CD14-positive monocyte (primary cell): ENCODE data around the gene RNF167. TPM values are rescaled to one million over a fixed set of nuclear protein-coding genes. Genes with fewer than 3 reads are reported as not detected.
A peak's percentile ranks its signal among the peaks of the same experiment; 100 is the strongest.

Experiments
- DNase-seq, 3 donors: peaks; one replicate each; pipeline ENCODE4 v3.0.0-alpha.2; 2011 to 2022
- H2AFZ ChIP-seq: 2 replicates; pipeline ENCODE4 v1.6.0; 2012; ENCODE audit warnings: mild to moderate bottlenecking, low read depth, low read length, inconsistent platforms; ENCODE audit not compliant: insufficient read depth, poor library complexity, severe bottlenecking
- H3K27ac ChIP-seq, 2 donors: 1 replicate in 1 of 2; 2 replicates in 1 of 2; pipeline ENCODE4 v1.5.1; 2012 to 2013; ENCODE audit warnings: low read length in 2 of 2, control low read depth in 1 of 2, inconsistent platforms in 1 of 2, low read depth in 1 of 2, mild to moderate bottlenecking in 1 of 2
- H3K27me3 ChIP-seq, 2 donors: one replicate each; pipeline versions ENCODE4 v1.6.0 to v1.6.1; 2011 to 2013; ENCODE audit warnings: low read length in 2 of 2; ENCODE audit not compliant: control insufficient read depth in 2 of 2, insufficient read depth in 2 of 2
- H3K36me3 ChIP-seq, 2 donors: replicated peaks in 1 of 2; 1 replicate in 1 of 2; 2 replicates in 1 of 2; pipeline versions ENCODE4 v1.5.1 to v1.6.1; 2012 to 2013; ENCODE audit warnings: low read length in 2 of 2, control low read depth in 1 of 2, inconsistent platforms in 1 of 2, mild to moderate bottlenecking in 1 of 2; ENCODE audit not compliant: insufficient read depth in 2 of 2, control insufficient read depth in 1 of 2
- H3K4me1 ChIP-seq, 2 donors: 1 replicate in 1 of 2; 2 replicates in 1 of 2; pipeline versions ENCODE4 v1.5.1 to v1.6.1; 2012 to 2013; ENCODE audit warnings: low read length in 2 of 2, control low read depth in 1 of 2, inconsistent platforms in 1 of 2, mild to moderate bottlenecking in 1 of 2, moderate library complexity in 1 of 2; ENCODE audit not compliant: insufficient read depth in 2 of 2, control insufficient read depth in 1 of 2
- H3K4me2 ChIP-seq: replicated peaks from 2 replicates; pipeline ENCODE3; 2012; ENCODE audit warnings: low read length, moderate library complexity, mild to moderate bottlenecking; ENCODE audit not compliant: poor library complexity, severe bottlenecking; ENCODE audit errors: extremely low read depth
- H3K4me3 ChIP-seq, 3 experiments: fragments of 200-600 bp in 1 of 3; sonication (generic) in 1 of 3; replicated peaks in 1 of 3; 1 replicate in 2 of 3; 2 replicates in 1 of 3; pipeline ENCODE4 v1.5.1; 2011 to 2013; ENCODE audit warnings: low read length in 3 of 3, mild to moderate bottlenecking in 3 of 3, control low read depth in 2 of 3, low read depth in 2 of 3, inconsistent platforms in 1 of 3, moderate library complexity in 1 of 3
- H3K79me2 ChIP-seq: 2 replicates; pipeline ENCODE4 v1.6.0; 2012; ENCODE audit warnings: mild to moderate bottlenecking, control low read depth, inconsistent platforms, low read length, moderate library complexity; ENCODE audit not compliant: insufficient read depth
- H3K9ac ChIP-seq: 2 replicates; pipeline ENCODE4 v1.6.0; 2017; ENCODE audit warnings: low read length, mild to moderate bottlenecking; ENCODE audit not compliant: insufficient read depth, poor library complexity, severe bottlenecking
- H3K9me3 ChIP-seq, 2 donors: replicated peaks in 1 of 2; 1 replicate in 1 of 2; 2 replicates in 1 of 2; pipeline versions ENCODE4 v1.5.1 to v1.6.1; 2012 to 2013; ENCODE audit warnings: low read length in 2 of 2, control low read depth in 1 of 2; ENCODE audit not compliant: control insufficient read depth in 1 of 2, insufficient read depth in 1 of 2
- H4K20me1 ChIP-seq: 2 replicates; pipeline ENCODE4 v1.6.0; 2012; ENCODE audit warnings: mild to moderate bottlenecking, low read length, control low read depth, moderate library complexity; ENCODE audit not compliant: insufficient read depth
- H3K27ac Mint-ChIP-seq, 7 donors: one replicate each; pipeline ENCODE4 v1.8.0; 2020; ENCODE audit warnings: mild to moderate bottlenecking in 7 of 7, mixed read lengths in 7 of 7, moderate library complexity in 6 of 7, inconsistent platforms in 2 of 7
- H3K27me3 Mint-ChIP-seq, 3 donors: one replicate each; pipeline ENCODE4 v1.8.0; 2021 to 2022; ENCODE audit warnings: low read depth in 3 of 3, mild to moderate bottlenecking in 3 of 3, mixed read lengths in 3 of 3, moderate library complexity in 3 of 3, inconsistent platforms in 1 of 3
- H3K36me3 Mint-ChIP-seq, 2 donors: one replicate each; pipeline ENCODE4 v1.8.0; 2020; ENCODE audit warnings: mixed read lengths in 2 of 2, inconsistent platforms in 1 of 2, mild to moderate bottlenecking in 1 of 2
- H3K4me1 Mint-ChIP-seq: one replicate; pipeline ENCODE4 v1.8.0; 2020; ENCODE audit warnings: mild to moderate bottlenecking, mixed read lengths
- H3K4me3 Mint-ChIP-seq, 2 donors: one replicate each; pipeline ENCODE4 v1.8.0; 2020; ENCODE audit warnings: mild to moderate bottlenecking in 2 of 2, mixed read lengths in 2 of 2, moderate library complexity in 1 of 2
- H3K9me3 Mint-ChIP-seq, 7 donors: one replicate each; pipeline ENCODE4 v1.8.0; 2020 to 2022; ENCODE audit warnings: mixed read lengths in 7 of 7, mild to moderate bottlenecking in 6 of 7, moderate library complexity in 6 of 7, inconsistent platforms in 2 of 7
- WGBS: methylation state at CpG from one replicate; pipeline ENCODE4 v1.1.5; 2013; ENCODE audit warnings: missing lambda C conversion rate; ENCODE audit not compliant: insufficient coverage; 5-methylcytosine and 5-hydroxymethylcytosine counted together
- intact Hi-C, 2 donors: fragments of 100-400 bp; cut with micrococcal nuclease; formaldehyde crosslinking; loops; one replicate each; pipeline versions ENCODE4 v1.15.0 to v1.15.1; 2023
- polyA plus RNA-seq, 3 donors: library from polyadenylated mRNA; depleted of rRNA in 1 of 3; unstranded in 2 of 3; stranded (reverse) in 1 of 3; fragments of 300-500 nt in 2 of 3; fragments of >200 nt in 1 of 3; fragmentation: Illumina TruSeq in 2 of 3; gene quantifications; 1 replicate in 2 of 3; 2 replicates in 1 of 3; pipeline ENCODE4 v1.2.3, GENCODE V29; 2012 to 2021
- TF ChIP-seq, protein P1 (sequence below): fragments of 200-600 bp; IDR thresholded peaks from one replicate; pipeline ENCODE4 v1.8.0; 2022; ENCODE audit warnings: antibody characterized with exemption, mild to moderate bottlenecking

RNF167 gene
- polyA plus RNA-seq, 3 donors = 17.2 to 105 (median 20.6) TPM

DNA sequence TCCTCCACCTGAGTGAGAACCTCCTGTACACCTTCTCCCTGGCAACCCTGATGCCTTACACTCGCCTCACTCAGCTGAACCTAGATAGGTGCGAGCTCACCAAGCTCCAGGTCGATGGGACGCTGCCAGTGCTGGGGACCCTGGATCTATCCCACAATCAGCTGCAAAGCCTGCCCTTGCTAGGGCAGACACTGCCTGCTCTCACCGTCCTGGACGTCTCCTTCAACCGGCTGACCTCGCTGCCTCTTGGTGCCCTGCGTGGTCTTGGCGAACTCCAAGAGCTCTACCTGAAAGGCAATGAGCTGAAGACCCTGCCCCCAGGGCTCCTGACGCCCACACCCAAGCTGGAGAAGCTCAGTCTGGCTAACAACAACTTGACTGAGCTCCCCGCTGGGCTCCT, 7.3 kb upstream of the RNF167 start:
- TF ChIP-seq, protein P1, sequence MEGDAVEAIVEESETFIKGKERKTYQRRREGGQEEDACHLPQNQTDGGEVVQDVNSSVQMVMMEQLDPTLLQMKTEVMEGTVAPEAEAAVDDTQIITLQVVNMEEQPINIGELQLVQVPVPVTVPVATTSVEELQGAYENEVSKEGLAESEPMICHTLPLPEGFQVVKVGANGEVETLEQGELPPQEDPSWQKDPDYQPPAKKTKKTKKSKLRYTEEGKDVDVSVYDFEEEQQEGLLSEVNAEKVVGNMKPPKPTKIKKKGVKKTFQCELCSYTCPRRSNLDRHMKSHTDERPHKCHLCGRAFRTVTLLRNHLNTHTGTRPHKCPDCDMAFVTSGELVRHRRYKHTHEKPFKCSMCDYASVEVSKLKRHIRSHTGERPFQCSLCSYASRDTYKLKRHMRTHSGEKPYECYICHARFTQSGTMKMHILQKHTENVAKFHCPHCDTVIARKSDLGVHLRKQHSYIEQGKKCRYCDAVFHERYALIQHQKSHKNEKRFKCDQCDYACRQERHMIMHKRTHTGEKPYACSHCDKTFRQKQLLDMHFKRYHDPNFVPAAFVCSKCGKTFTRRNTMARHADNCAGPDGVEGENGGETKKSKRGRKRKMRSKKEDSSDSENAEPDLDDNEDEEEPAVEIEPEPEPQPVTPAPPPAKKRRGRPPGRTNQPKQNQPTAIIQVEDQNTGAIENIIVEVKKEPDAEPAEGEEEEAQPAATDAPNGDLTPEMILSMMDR = no peak
- 95% methylated on average over 12 of the region's 12 CpGs for WGBS

GRCh38 chr17:4933646-4934045, 6.4 kb upstream of the RNF167 start:
- Histone ChIP-seq H3K9me3 (no peaks in the 10 kb centered on the region), H3K9ac (no peak overlapping the region), H3K79me2 (peaks cover 14% of the 10 kb centered on the region), H3K36me3 (peaks cover 20 to 23% of the 10 kb centered on the region in 2 donors), H2AFZ (peak overlapping the region; percentile 51), H4K20me1 (peaks cover 19% of the 10 kb centered on the region), H3K27ac (no peak overlapping the region), H3K27me3 (no peaks in the 10 kb centered on the region), H3K4me2 (peak overlapping the region; percentile 55), H3K4me3 (peak overlapping the region in 1 of 3 experiments; percentile 31), H3K4me1 (peaks cover 35 to 39% of the 10 kb centered on the region in 2 donors)
- TF ChIP-seq, protein P1 = no peak
- 54% methylated on average over 9 of the region's 16 CpGs for WGBS
- H3K4me3 Mint-ChIP-seq = peak overlapping the region; percentile 41 to 77
- intact Hi-C loops = no loop called here
- DNase-seq = no peak
- H3K27ac Mint-ChIP-seq = peak overlapping the region in 2 of 7 donors; percentile 66 to 81
- H3K36me3 Mint-ChIP-seq = peaks cover 39 to 43% of the 10 kb centered on the region in 2 donors
- peaks cover 7 to 14% (median 11%) of the 10 kb centered on the region in 3 donors for H3K27me3 Mint-ChIP-seq
- peaks cover 46% of the 10 kb centered on the region for H3K4me1 Mint-ChIP-seq
- H3K9me3 Mint-ChIP-seq = no peaks in the 10 kb centered on the region

More for the DNA sequence above, 7.3 kb upstream of the RNF167 start:
- Histone ChIP-seq H4K20me1 (peaks cover 11% of the 10 kb centered on the region), H3K27me3 (no peaks in the 10 kb centered on the region), H3K79me2 (peaks cover 5% of the 10 kb centered on the region), H3K9ac (no peak overlapping the region), H3K9me3 (no peaks in the 10 kb centered on the region), H2AFZ (no peak overlapping the region), H3K4me3 (no peak overlapping the region), H3K27ac (no peak overlapping the region), H3K4me1 (peaks cover 32% of the 10 kb centered on the region in 2 donors), H3K36me3 (peaks cover 13 to 16% of the 10 kb centered on the region in 2 donors), H3K4me2 (no peak overlapping the region)
- H3K27me3 Mint-ChIP-seq = peaks cover 7 to 14% (median 13%) of the 10 kb centered on the region in 3 donors
- H3K9me3 Mint-ChIP-seq = no peaks in the 10 kb centered on the region
- H3K4me3 Mint-ChIP-seq = peak overlapping the region in 1 of 2 donors; percentile 35
- no peak overlapping the region for H3K27ac Mint-ChIP-seq
- peaks cover 41% of the 10 kb centered on the region for H3K4me1 Mint-ChIP-seq
- no peak for DNase-seq
- H3K36me3 Mint-ChIP-seq = peaks cover 30 to 35% of the 10 kb centered on the region in 2 donors
- intact Hi-C loops = no loop called here
